Neural progenitor cell (in vitro differentiated cells): ENCODE measurements around the gene COP1.

Experiments used
- CTCF ChIP-seq: fragments of 200-600 bp; sonication (generic); IDR thresholded peaks from 2 replicates; pipeline ENCODE4 v1.5.1; 2017; ENCODE audit warnings: antibody characterized with exemption, mild to moderate bottlenecking
- EZH2 ChIP-seq: fragments of 200-600 bp; sonication (generic); IDR thresholded peaks from 2 replicates; pipeline ENCODE4 v1.6.1; 2017; ENCODE audit warnings: antibody characterized with exemption, mild to moderate bottlenecking, moderate library complexity

DNA sequence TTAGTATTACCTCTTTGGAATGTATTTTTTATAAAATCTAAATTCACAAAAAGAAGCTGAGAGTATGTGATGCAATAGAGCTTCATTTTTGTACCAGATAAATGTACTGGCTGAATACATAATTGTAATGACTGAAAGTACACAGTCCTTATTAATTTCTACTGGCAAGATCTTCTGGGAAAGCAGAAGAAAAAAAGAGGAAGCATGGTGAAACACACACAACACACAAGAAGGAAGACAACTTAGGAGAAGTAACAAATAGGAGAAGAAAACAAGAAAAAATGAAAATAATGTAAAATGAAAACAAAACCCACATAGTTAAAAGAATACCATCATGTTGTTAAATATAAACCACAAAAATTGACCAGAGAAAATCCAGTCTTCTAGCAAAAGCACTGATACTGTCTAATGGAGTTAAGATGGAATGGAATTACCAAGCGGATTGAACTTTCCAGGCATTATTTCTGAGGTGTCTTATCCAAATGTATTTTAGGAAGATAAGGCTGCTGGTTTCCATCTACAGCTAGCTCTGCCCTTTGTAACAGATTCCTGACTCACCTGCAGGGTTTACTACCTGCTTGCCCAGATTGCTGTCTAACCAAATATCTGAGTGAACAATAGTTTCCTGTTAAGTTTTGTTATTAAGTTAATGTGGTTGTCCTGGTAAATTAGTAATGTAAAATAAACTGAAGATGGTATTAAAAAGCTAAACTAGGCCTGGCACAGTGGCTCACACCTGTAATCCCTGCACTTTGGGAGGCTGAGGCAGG is 4.5 kb upstream of the COP1 start:
- TF ChIP-seq CTCF (no peak), EZH2 (no peak)
